ENCODE measurements around the gene PKP2. TPM values are rescaled to one million over a fixed set of nuclear protein-coding genes. Genes with fewer than 3 reads are reported as not detected.

The PKP2 gene
- 0.18 and 0.28 TPM in 2 replicates for total RNA-seq (2012; rRNA removed)
- polyA plus RNA-seq (2012; rRNA removed), result 0.10 and 0.11 TPM in 2 replicates
- 0.06 and 0.09 TPM in 2 replicates for polyA plus RNA-seq (2012; cell fraction: cytosol; rRNA removed)
- polyA plus RNA-seq (2012; cell fraction: nucleus; rRNA removed; ENCODE audit: low replicate concordance), result 0.07 and 0.10 TPM in 2 replicates
- percentile 15 among the genes with signal in this experiment for Bru-seq, nascent RNA
- percentile 11 among the genes with signal in this experiment for BruChase-seq, experiment 1, labeled RNA remaining after a 6-hour chase
- percentile 7 among the genes with signal in this experiment for BruChase-seq, experiment 2, labeled RNA remaining after a 2-hour chase
- long read RNA-seq, result 0 reads

DNA sequence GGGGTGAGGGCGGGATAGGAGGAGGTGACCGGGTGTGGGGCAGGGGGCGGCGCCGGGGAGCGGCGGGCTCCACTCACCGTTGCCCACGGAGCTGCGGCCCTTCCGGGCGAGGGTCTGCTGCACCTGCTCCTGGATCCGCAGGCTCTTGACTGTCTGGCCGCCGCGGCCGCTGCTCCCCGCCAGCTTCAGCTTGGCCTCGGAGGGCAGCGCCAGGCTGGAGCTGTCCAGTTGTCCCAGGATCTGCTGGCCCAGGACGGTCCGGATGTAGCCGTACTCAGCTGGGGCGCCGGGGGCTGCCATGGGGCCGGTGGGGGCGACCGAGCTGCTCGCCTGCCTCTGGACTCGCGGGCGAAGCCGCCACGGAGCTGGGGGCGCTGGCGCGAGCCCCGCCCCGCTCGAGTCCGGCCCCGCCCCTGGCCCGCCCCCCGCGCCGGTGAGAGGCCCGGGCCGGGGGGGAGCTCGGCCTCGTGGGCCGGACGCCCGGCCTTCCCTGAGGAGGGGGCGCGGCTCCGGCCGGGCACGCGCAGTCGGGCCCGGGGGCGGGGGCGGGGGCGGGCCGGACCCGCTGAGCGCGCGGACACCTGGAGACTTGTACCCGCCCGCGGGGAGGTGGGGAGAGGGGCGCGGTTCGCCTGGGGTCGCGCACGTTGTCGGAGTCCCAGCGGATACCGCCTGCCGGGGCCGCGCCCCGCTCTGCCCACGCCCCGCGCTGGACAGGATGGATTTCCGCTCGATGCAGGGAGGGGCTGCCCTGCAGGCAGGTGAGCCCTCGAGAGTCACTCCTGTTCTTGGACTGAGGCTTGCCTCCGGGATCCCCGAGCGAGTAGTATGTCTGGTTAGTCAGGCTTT is at the start of gene PKP2:
TSS of gene PKP2 (minus strand) at position 346 of the 849 bp plus-strand sequence. CDS start at position 300, 46 bp downstream.
- ChIA-PET CTCF (no interaction called here), POLR2A (ENCODE audit: unreplicated experiment) (no interaction called here)
- in situ Hi-C loops (cut with MboI; ENCODE audit: low sequenced_read_pairs) (no loop called here), dilution Hi-C loops (cut with HindIII; ENCODE audit: low sequenced_read_pairs, unreplicated experiment) (no loop called here), intact Hi-C loops (cut with micrococcal nuclease) (no loop called here)
- Histone ChIP-seq H4K8ac (ENCODE audit: low read depth in 2 of 2, low read length in 2 of 2) (no peak within 1 kb of the TSS), H2BK120ac (ENCODE audit: low read depth, low read length) (no peak within 1 kb of the TSS), H3K14ac (replicated peaks; ENCODE audit: low read depth, low read length) (no peak within 1 kb of the TSS), H2BK15ac (ENCODE audit: low read depth, low read length) (no peak within 1 kb of the TSS), H3K36me3 (ENCODE audit: control insufficient read depth, insufficient read depth, low read length) (no peaks in the 10 kb centered on the region), H2AK5ac (ENCODE audit: low read depth, low read length) (no peak within 1 kb of the TSS), H2BK5ac (ENCODE audit: low read depth, low read length, poor library complexity, severe bottlenecking) (no peak within 1 kb of the TSS), H3K4me3 (ENCODE audit: insufficient read depth, low read depth, low read length) (peak within 1 kb of the TSS; percentile 36), H3K4ac (ENCODE audit: low read depth, low read length) (no peak within 1 kb of the TSS), H4K5ac (ENCODE audit: low read depth, low read length) (no peak within 1 kb of the TSS), H3K9me3 (ENCODE audit: control insufficient read depth, insufficient read depth, low read length) (peaks cover 2% of the 10 kb centered on the region; the same call in 1 of the 2 replicates), H3K27me3 (ENCODE audit: control insufficient read depth, insufficient read depth, low read length) (peaks cover 18% of the 10 kb centered on the region), H2AK9ac (replicated peaks; ENCODE audit: low read depth, low read length, poor library complexity) (peak within 1 kb of the TSS; percentile 65), H3K9ac (ENCODE audit: low read depth, low read length) (no peak within 1 kb of the TSS), H3K4me1 (ENCODE audit: control insufficient read depth, insufficient read depth, low read length) (no peaks in the 10 kb centered on the region), H3K56ac (ENCODE audit: extremely low read depth, insufficient read depth, low read length) (no peak within 1 kb of the TSS), H3K18ac (ENCODE audit: low read depth, low read length) (no peak within 1 kb of the TSS), H3K79me1 (ENCODE audit: low read depth in 1 of 2, low read length in 2 of 2) (no peaks in the 10 kb centered on the region), H3K27ac (ENCODE audit: insufficient read depth, low read length) (no peak within 1 kb of the TSS), H3K9me1 (ENCODE audit: insufficient read depth, low read length) (no peaks in the 10 kb centered on the region), H3K23ac (ENCODE audit: low read depth, low read length) (no peak within 1 kb of the TSS), H3K4me2 (ENCODE audit: low read depth, low read length) (peak within 1 kb of the TSS; percentile 58), H2AFZ (replicated peaks; ENCODE audit: low read length, poor library complexity) (peak within 1 kb of the TSS; percentile 79), H4K20me1 (ENCODE audit: insufficient read depth, low read length) (no peaks in the 10 kb centered on the region), H4K91ac (ENCODE audit: insufficient read depth, low read depth, low read length) (no peak within 1 kb of the TSS), H2BK20ac (ENCODE audit: low read depth, low read length) (no peak within 1 kb of the TSS)
- peak; percentile 73 for ATAC-seq (ENCODE audit: low read depth)
- WGBS, 2 experiments (ENCODE audit: extremely low coverage in 2 of 2, insufficient read length in 1 of 2), result 1% methylated on average over 52 of the region's 94 CpGs; no CpG with 5 or more reads in 1 of the 2 experiments
- no peak for DNase-seq
- no TSS peak for BruUV-seq (replicated peaks)
- TF ChIP-seq CEBPB (IDR thresholded peaks at IDR 0.05; ENCODE audit: low read depth, low read length) (no peak), FOS (IDR thresholded peaks at IDR 0.05; ENCODE audit: low read depth, low read length) (no peak), SMC3 (IDR thresholded peaks at IDR 0.05; ENCODE audit: low read depth, low read length) (no peak), MXI1 (IDR thresholded peaks at IDR 0.05; ENCODE audit: borderline replicate concordance, low read depth, low read length) (no peak), CHD1 (IDR thresholded peaks at IDR 0.05; ENCODE audit: low read depth, low read length) (no peak)
- TF ChIP-seq, protein P1, sequence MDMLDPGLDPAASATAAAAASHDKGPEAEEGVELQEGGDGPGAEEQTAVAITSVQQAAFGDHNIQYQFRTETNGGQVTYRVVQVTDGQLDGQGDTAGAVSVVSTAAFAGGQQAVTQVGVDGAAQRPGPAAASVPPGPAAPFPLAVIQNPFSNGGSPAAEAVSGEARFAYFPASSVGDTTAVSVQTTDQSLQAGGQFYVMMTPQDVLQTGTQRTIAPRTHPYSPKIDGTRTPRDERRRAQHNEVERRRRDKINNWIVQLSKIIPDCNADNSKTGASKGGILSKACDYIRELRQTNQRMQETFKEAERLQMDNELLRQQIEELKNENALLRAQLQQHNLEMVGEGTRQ (IDR thresholded peaks at IDR 0.05; ENCODE audit: low read depth, low read length), result no peak
